ENCODE results near the gene VSIG10L.

DNA sequence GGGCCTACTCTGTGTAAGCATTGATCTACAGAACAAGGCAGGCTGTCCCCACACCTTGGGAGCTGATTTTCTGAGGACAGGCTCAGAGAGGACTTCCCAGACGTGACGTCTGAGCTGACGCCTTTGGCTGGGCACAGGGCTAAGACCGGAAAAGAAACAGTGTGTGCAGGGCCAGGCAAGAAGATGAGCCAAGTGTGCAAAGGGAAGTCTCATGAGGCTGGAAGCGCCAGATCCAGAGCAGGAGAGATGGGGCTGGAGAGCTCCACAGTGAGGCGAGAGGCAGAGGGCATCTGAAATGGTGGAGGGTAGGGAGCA lies 17.8 kb downstream of the VSIG10L start:
- no peak for TF ChIP-seq CTCF (IDR thresholded peaks at IDR 0.05)
- no peak for TF ChIP-seq POLR2A (IDR thresholded peaks at IDR 0.05)
